H1 (cell line): Measurements from ENCODE around the gene PALM2AKAP2. TPM values are rescaled to one million over a fixed set of nuclear protein-coding genes. Genes with fewer than 3 reads are reported as not detected.

Experiments used
- CTCF ChIA-PET: fragments of 300-600 bp; sonication (Branson Sonifier 250); formaldehyde crosslinking; loops from one replicate; lab custom pipeline; 2021; ENCODE audit not compliant: partially characterized antibody; lab: Charles Lee
- POLR2A ChIA-PET: fragments of 300-600 bp; sonication (Branson Sonifier 250); formaldehyde crosslinking; loops from one replicate; lab custom pipeline; 2021; ENCODE audit warnings: inconsistent platforms; ENCODE audit not compliant: partially characterized antibody; lab: Charles Lee
- DNase-seq, 2 experiments: peaks; one replicate each; pipeline versions ENCODE4 v3.0.0 to v3.0.0-alpha.2; 2010 to 2022; ENCODE audit warnings: low spot score in 2 of 2, low read depth in 1 of 2, mixed read lengths in 1 of 2
- FAIRE-seq: peaks from 2 replicates; lab custom pipeline; 2011; peaks lifted over from hg19 to GRCh38; lab: Jason Lieb, UNC
- H2AFZ ChIP-seq: 2 replicates; pipeline ENCODE4 v1.8.1; 2012; ENCODE audit warnings: low read length, inconsistent platforms
- H2AK5ac ChIP-seq: 2 replicates; pipeline ENCODE4 v1.6.1; 2013; ENCODE audit warnings: low read depth, low read length
- H2BK120ac ChIP-seq: replicated peaks from 2 replicates; pipeline ENCODE3; 2013; ENCODE audit warnings: low read depth, low read length, inconsistent platforms
- H2BK12ac ChIP-seq: 2 replicates; pipeline ENCODE4 v1.6.1; 2013; ENCODE audit warnings: low read depth, low read length
- H2BK15ac ChIP-seq: 2 replicates; pipeline ENCODE4 v1.6.1; 2013; ENCODE audit warnings: low read length
- H2BK20ac ChIP-seq: 2 replicates; pipeline ENCODE4 v1.6.1; 2013; ENCODE audit warnings: low read length
- H2BK5ac ChIP-seq: 2 replicates; pipeline ENCODE4 v1.6.1; 2013; ENCODE audit warnings: low read depth, low read length
- H3K14ac ChIP-seq: 2 replicates; pipeline ENCODE4 v1.6.1; 2013; ENCODE audit warnings: inconsistent platforms; ENCODE audit not compliant: insufficient read length
- H3K18ac ChIP-seq: 2 replicates; pipeline ENCODE4 v1.6.1; 2013; ENCODE audit warnings: low read length; ENCODE audit errors: extremely low read depth
- H3K23ac ChIP-seq: 2 replicates; pipeline ENCODE4 v1.6.1; 2013; ENCODE audit warnings: inconsistent platforms; ENCODE audit not compliant: insufficient read length
- H3K23me2 ChIP-seq: 2 replicates; pipeline ENCODE4 v1.6.1; 2013; ENCODE audit warnings: low read depth, low read length
- H3K27ac ChIP-seq: 2 replicates; pipeline ENCODE4 v1.6.1; 2011; ENCODE audit warnings: low read depth, low read length, inconsistent platforms
- H3K27me3 ChIP-seq, 4 experiments: replicated peaks in 1 of 4; 1 replicate in 1 of 4; 2 replicates in 3 of 4; pipeline versions ENCODE4 v1.6.1 to v1.8.1; 2011 to 2013; ENCODE audit warnings: low read length in 3 of 4, mild to moderate bottlenecking in 3 of 4, inconsistent platforms in 2 of 4, mixed read lengths in 2 of 4, moderate library complexity in 1 of 4; ENCODE audit not compliant: control insufficient read depth in 3 of 4, insufficient read depth in 3 of 4; ENCODE audit errors: extremely low read depth in 1 of 4
- H3K36me3 ChIP-seq, 4 experiments: 2 replicates each; pipeline versions ENCODE4 v1.6.1 to v1.8.1; 2011 to 2013; ENCODE audit warnings: mild to moderate bottlenecking in 4 of 4, low read length in 3 of 4, moderate library complexity in 2 of 4, control low read depth in 1 of 4, inconsistent platforms in 1 of 4; ENCODE audit not compliant: insufficient read depth in 4 of 4, control insufficient read depth in 2 of 4
- H3K4ac ChIP-seq: replicated peaks from 2 replicates; pipeline ENCODE3; 2013; ENCODE audit warnings: low read length, low read depth, mixed read lengths, inconsistent platforms; ENCODE audit not compliant: insufficient read length
- H3K4me1 ChIP-seq, 4 experiments: replicated peaks in 1 of 4; 1 replicate in 1 of 4; 2 replicates in 3 of 4; pipeline versions ENCODE4 v1.6.1 to v1.8.1; 2011 to 2013; ENCODE audit warnings: low read length in 3 of 4, inconsistent platforms in 2 of 4, mixed read lengths in 1 of 4; ENCODE audit not compliant: insufficient read depth in 4 of 4, control insufficient read depth in 3 of 4
- H3K4me2 ChIP-seq, 2 experiments: 2 replicates each; pipeline versions ENCODE4 v1.6.1 to v1.8.1; 2011 to 2013; ENCODE audit warnings: low read depth in 2 of 2, low read length in 2 of 2, control low read depth in 1 of 2, inconsistent platforms in 1 of 2, mild to moderate bottlenecking in 1 of 2; ENCODE audit not compliant: insufficient read depth in 1 of 2
- H3K4me3 ChIP-seq, 4 experiments: fragments of 200-600, 300-600 bp in 1 of 4; sonication (generic), shearing (Covaris generic), sonication (Bioruptor Twin) in 1 of 4; 2 replicates each; pipeline versions ENCODE4 v1.5.1 to v1.8.1; 2011 to 2016; ENCODE audit warnings: low read length in 4 of 4, low read depth in 3 of 4, control low read depth in 2 of 4, inconsistent platforms in 2 of 4, mild to moderate bottlenecking in 2 of 4, mixed read lengths in 1 of 4, moderate library complexity in 1 of 4; ENCODE audit not compliant: insufficient read depth in 2 of 4; ENCODE audit errors: extremely low read depth in 1 of 4
- H3K56ac ChIP-seq: replicated peaks from 2 replicates; pipeline ENCODE3; 2013; ENCODE audit warnings: low read depth, mild to moderate bottlenecking, mixed read lengths, low read length, inconsistent platforms; ENCODE audit not compliant: insufficient read length
- H3K79me1 ChIP-seq: 2 replicates; pipeline ENCODE4 v1.6.1; 2013; ENCODE audit warnings: low read depth, low read length, control low read depth
- H3K79me2 ChIP-seq, 2 experiments: 2 replicates each; pipeline versions ENCODE4 v1.6.1 to v1.8.1; 2012 to 2013; ENCODE audit warnings: low read length in 2 of 2, mild to moderate bottlenecking in 2 of 2, inconsistent platforms in 1 of 2; ENCODE audit not compliant: insufficient read depth in 2 of 2, control insufficient read depth in 1 of 2
- H3K9ac ChIP-seq, 4 experiments: replicated peaks in 1 of 4; 1 replicate in 1 of 4; 2 replicates in 3 of 4; pipeline versions ENCODE4 v1.6.1 to v1.8.1; 2011 to 2013; ENCODE audit warnings: low read depth in 3 of 4, low read length in 3 of 4, control low read depth in 2 of 4, mild to moderate bottlenecking in 2 of 4, moderate library complexity in 2 of 4, inconsistent platforms in 1 of 4; ENCODE audit errors: extremely low read depth in 1 of 4
- H3K9me3 ChIP-seq, 2 experiments: 2 replicates each; pipeline versions ENCODE4 v1.6.1 to v1.8.1; 2012 to 2013; ENCODE audit warnings: mild to moderate bottlenecking in 2 of 2, moderate library complexity in 2 of 2, control low read depth in 1 of 2, inconsistent platforms in 1 of 2, low read depth in 1 of 2, low read length in 1 of 2, mixed read lengths in 1 of 2; ENCODE audit not compliant: insufficient read depth in 2 of 2
- H4K20me1 ChIP-seq, 2 experiments: replicated peaks in 1 of 2; 2 replicates each; pipeline versions ENCODE3 to v1.8.1; 2011 to 2013; ENCODE audit warnings: inconsistent platforms in 2 of 2, low read length in 2 of 2, mild to moderate bottlenecking in 1 of 2; ENCODE audit not compliant: insufficient read depth in 2 of 2, control insufficient read depth in 1 of 2
- H4K5ac ChIP-seq: 2 replicates; pipeline ENCODE4 v1.6.1; 2013; ENCODE audit warnings: low read length, low read depth, mixed read lengths, inconsistent platforms; ENCODE audit not compliant: insufficient read length
- H4K8ac ChIP-seq: 2 replicates; pipeline ENCODE4 v1.8.0; 2013; ENCODE audit warnings: mild to moderate bottlenecking, moderate library complexity, low read length, inconsistent platforms; ENCODE audit not compliant: insufficient read depth; ENCODE audit errors: extremely low read depth
- H4K91ac ChIP-seq: replicated peaks from 2 replicates; pipeline ENCODE3; 2013; ENCODE audit warnings: low read length, mixed read lengths, inconsistent platforms; ENCODE audit not compliant: insufficient read length
- WGBS, 2 experiments: shearing (Covaris generic) in 1 of 2; methylation state at CpG; one replicate each; pipeline versions ENCODE4 v1.1.6 to v1.1.7; 2013 to 2015; ENCODE audit warnings: low lambda C conversion rate in 2 of 2, mixed read lengths in 2 of 2, inconsistent platforms in 1 of 2, low coverage in 1 of 2, missing lambda C conversion rate in 1 of 2; ENCODE audit not compliant: insufficient replicate concordance in 2 of 2, insufficient coverage in 1 of 2, insufficient read length in 1 of 2; ENCODE audit errors: extremely low coverage in 1 of 2, missing lambda C conversion rate in 1 of 2; 5-methylcytosine and 5-hydroxymethylcytosine counted together
- polyA plus RNA-seq, 7 experiments: library from polyadenylated mRNA; depleted of rRNA in 3 of 7; stranded (reverse) in 5 of 7; unstranded in 2 of 7; fragments of >200 nt in 5 of 7; fragments of 200-250 nt in 2 of 7; gene quantifications; 1 replicate in 5 of 7; 2 replicates in 1 of 7; 4 replicates in 1 of 7; pipeline versions ENCODE4 v1.2.1 to v1.2.3, GENCODE V29; 2011 to 2013; ENCODE audit warnings: missing spikeins in 2 of 7, mixed read lengths in 2 of 7
- total RNA-seq: library from RNA; stranded (reverse); fragmentation: NEBNext Ultra II Directional; extraction: Animal tissue kit (Norgen Biotek cat#: 25700); gene quantifications from 2 replicates; pipeline ENCODE4 v1.2.1, GENCODE V29; 2021
- TF ChIP-seq, protein P1 (sequence below): IDR thresholded peaks from 2 replicates; pipeline ENCODE4 v1.6.1; 2012; ENCODE audit warnings: inconsistent platforms

Gene PALM2AKAP2
- total and polyA plus RNA-seq, 2 of the 8 experiments (the other 6 are each of a cell fraction or from before 2014, with no cell fraction given), result 0.38 to 20.5 TPM

- H3K36me3 ChIP-seq, result no peaks in the 10 kb centered on the region; a peak in 1 of 8 replicates
- H3K27me3 ChIP-seq, result no peaks in the 10 kb centered on the region
- H3K4me3 ChIP-seq, result no peak overlapping the region
- H2BK120ac ChIP-seq, result no peak overlapping the region
- no peaks in the 10 kb centered on the region for H3K79me1 ChIP-seq
- ChIA-PET POLR2A (no interaction called here), CTCF (interaction anchor here (0.6 to 1.5 kb wide), 4 partner anchors 10 to 18 kb away, joined by 3 to 4 read pairs (median 3); no protein-coding TSS in a partner anchor)
- H4K20me1 ChIP-seq, result no peaks in the 10 kb centered on the region
- 81% methylated on average over 5 of the region's 5 CpGs; no CpG with 5 or more reads in 1 of the 2 experiments for WGBS, 2 experiments
- no peak overlapping the region for H4K8ac ChIP-seq
- H2AK5ac ChIP-seq, result no peak overlapping the region
- FAIRE-seq (no peak), DNase-seq (no peak)
- no peak overlapping the region for H4K91ac ChIP-seq
- H3K4me2 ChIP-seq, result no peak overlapping the region
- H3K9ac ChIP-seq, result no peak overlapping the region
- H3K23me2 ChIP-seq, result no peaks in the 10 kb centered on the region; the same call in 1 of the 2 replicates
- H3K27ac ChIP-seq, result no peak overlapping the region
- no peak overlapping the region for H3K18ac ChIP-seq
- no peaks in the 10 kb centered on the region for H3K79me2 ChIP-seq
- no peak overlapping the region for H3K23ac ChIP-seq
- no peaks in the 10 kb centered on the region for H3K9me3 ChIP-seq
- no peak overlapping the region for H2BK20ac ChIP-seq
- no peak overlapping the region for H2AFZ ChIP-seq
- no peak overlapping the region for H2BK15ac ChIP-seq
- no peak overlapping the region for H3K56ac ChIP-seq
- no peak overlapping the region for H3K14ac ChIP-seq
- no peak overlapping the region for H3K4ac ChIP-seq
- peaks cover 0 to 9% (median 2%) of the 10 kb centered on the region in 4 experiments; a peak in 3 of 7 replicates for H3K4me1 ChIP-seq
- H2BK12ac ChIP-seq, result no peak overlapping the region
- no peak overlapping the region for H2BK5ac ChIP-seq
- no peak overlapping the region for H4K5ac ChIP-seq
- TF ChIP-seq, protein P1, sequence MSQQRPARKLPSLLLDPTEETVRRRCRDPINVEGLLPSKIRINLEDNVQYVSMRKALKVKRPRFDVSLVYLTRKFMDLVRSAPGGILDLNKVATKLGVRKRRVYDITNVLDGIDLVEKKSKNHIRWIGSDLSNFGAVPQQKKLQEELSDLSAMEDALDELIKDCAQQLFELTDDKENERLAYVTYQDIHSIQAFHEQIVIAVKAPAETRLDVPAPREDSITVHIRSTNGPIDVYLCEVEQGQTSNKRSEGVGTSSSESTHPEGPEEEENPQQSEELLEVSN, result no peak
These were observed 26.7 kb upstream of the PALM2AKAP2 start for GRCh38 chr9:109753308-109753707.
